GM23248 (cell line): Measurements from ENCODE around the gene MAST3. TPM values are rescaled to one million over a fixed set of nuclear protein-coding genes. Genes with fewer than 3 reads are reported as not detected.
A peak's percentile ranks its signal among the peaks of the same experiment; 100 is the strongest.
"Not testable (repeated sequence)": the region's sequence is repeated elsewhere in the genome, so short reads cannot be mapped to it uniquely, and the experiment has no call there.

Experiments
- DNase-seq: peaks from one replicate; pipeline ENCODE4 v3.0.0-alpha.2; 2015
- H2AFZ ChIP-seq: fragments of 200-600 bp; sonication (generic); 2 replicates; pipeline ENCODE4 v1.6.1; 2016; ENCODE audit warnings: antibody characterized with exemption
- H3F3A ChIP-seq: fragments of 200-600 bp; sonication (generic); 2 replicates; pipeline ENCODE4 v1.6.1; 2016; ENCODE audit warnings: mild to moderate bottlenecking, antibody characterized with exemption, mixed run types; ENCODE audit not compliant: insufficient read depth
- H3K27ac ChIP-seq: fragments of 200-600 bp; sonication (generic); 2 replicates; pipeline ENCODE4 v1.5.1; 2016; ENCODE audit warnings: mild to moderate bottlenecking
- H3K27me3 ChIP-seq: fragments of 200-600 bp; sonication (generic); replicated peaks from 2 replicates; pipeline ENCODE4 v1.6.1; 2016; ENCODE audit warnings: mild to moderate bottlenecking; ENCODE audit not compliant: insufficient read depth
- H3K36me3 ChIP-seq: fragments of 200-600 bp; sonication (generic); 2 replicates; pipeline ENCODE4 v1.6.1; 2016; ENCODE audit warnings: low read depth, mild to moderate bottlenecking
- H3K4me1 ChIP-seq: fragments of 200-600 bp; sonication (generic); 2 replicates; pipeline ENCODE4 v1.6.1; 2016; ENCODE audit warnings: mild to moderate bottlenecking; ENCODE audit not compliant: insufficient read depth
- H3K4me2 ChIP-seq: fragments of 200-600 bp; sonication (generic); one replicate; pipeline ENCODE4 v1.6.1; 2016; ENCODE audit warnings: mild to moderate bottlenecking; ENCODE audit not compliant: unreplicated experiment
- H3K4me3 ChIP-seq: fragments of 200-600 bp; sonication (generic); 2 replicates; pipeline ENCODE4 v1.5.1; 2016; ENCODE audit warnings: mild to moderate bottlenecking
- H3K79me2 ChIP-seq: fragments of 200-600 bp; sonication (generic); 2 replicates; pipeline ENCODE4 v1.6.1; 2016; ENCODE audit warnings: mild to moderate bottlenecking; ENCODE audit not compliant: insufficient read depth
- H3K9ac ChIP-seq: fragments of 200-600 bp; sonication (generic); 2 replicates; pipeline ENCODE4 v1.6.1; 2016; ENCODE audit warnings: mild to moderate bottlenecking
- H3K9me2 ChIP-seq: fragments of 200-600 bp; sonication (generic); 2 replicates; pipeline ENCODE4 v1.6.1; 2016; ENCODE audit warnings: mixed run types, mild to moderate bottlenecking, moderate library complexity; ENCODE audit not compliant: insufficient read depth
- H3K9me3 ChIP-seq: fragments of 200-600 bp; sonication (generic); one replicate; pipeline ENCODE4 v1.6.1; 2017; ENCODE audit warnings: low read depth
- H4K20me1 ChIP-seq: fragments of 200-600 bp; sonication (generic); 2 replicates; pipeline ENCODE4 v1.6.0; 2016; ENCODE audit not compliant: insufficient read depth
- EZH2 ChIP-seq: fragments of 200-600 bp; sonication (generic); IDR thresholded peaks from 2 replicates; pipeline ENCODE4 v1.6.1; 2018; ENCODE audit warnings: antibody characterized with exemption, mild to moderate bottlenecking; ENCODE audit not compliant: insufficient read depth, poor library complexity, severe bottlenecking
- EZH2phosphoT487 ChIP-seq: fragments of 200-600 bp; sonication (generic); IDR thresholded peaks from 2 replicates; pipeline ENCODE4 v1.6.1; 2018; ENCODE audit warnings: antibody characterized with exemption, moderate library complexity, mild to moderate bottlenecking, low read depth; ENCODE audit not compliant: insufficient read depth
- WGBS, 2 experiments: methylation state at CpG; one replicate each; pipeline ENCODE4 v1.1.6; 2015 to 2017; ENCODE audit warnings: low lambda C conversion rate in 2 of 2, low coverage in 1 of 2; ENCODE audit errors: missing lambda C conversion rate in 2 of 2; 5-methylcytosine and 5-hydroxymethylcytosine counted together
- in situ Hi-C: fragments of 300-500 bp; cut with MboI; formaldehyde crosslinking; loops from 2 replicates; pipeline ENCODE4 v1.15.0; 2020
- polyA plus RNA-seq: library from polyadenylated mRNA; unstranded; fragments of >200 nt; fragmentation: Nextera tagmentation; extraction: Ambion mirVana; gene quantifications from 2 replicates; pipeline ENCODE4 v1.2.1, GENCODE V29; 2016
- total RNA-seq: library from RNA; depleted of rRNA; stranded (reverse); fragments of >200 nt; shearing (Covaris generic); gene quantifications from 2 replicates; pipeline ENCODE4 v1.2.3, GENCODE V29; 2014

Gene MAST3
- total and polyA plus RNA-seq, 2 experiments from 2014 or later, result 3.8 to 5.6 TPM

DNA sequence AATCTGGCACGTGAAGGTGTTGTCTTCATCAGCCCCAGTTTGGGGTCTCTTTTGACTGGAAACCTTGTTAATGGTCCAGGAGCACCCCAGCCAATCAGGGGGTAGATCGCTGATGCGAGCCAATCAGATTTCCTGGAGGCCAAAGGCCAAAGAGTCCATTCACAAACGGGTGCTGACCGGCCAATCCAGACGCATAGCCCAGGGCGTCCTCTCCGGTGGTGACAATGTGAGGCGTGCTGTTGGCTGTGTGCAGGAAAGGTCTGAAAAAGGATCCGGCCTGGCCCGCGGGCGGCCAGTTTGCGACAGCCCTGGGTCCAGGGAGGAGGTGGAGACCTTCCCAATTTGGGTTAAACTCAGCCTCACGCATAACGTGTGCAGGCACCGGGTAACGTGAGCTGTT, 3.1 kb downstream of the MAST3 start:
- Histone ChIP-seq H3K9me2 (no peaks in the 10 kb centered on the region), H3K79me2 (no peaks in the 10 kb centered on the region), H3F3A (0 out of 2 replicates have a peak, but pooled peaks cover 5% of the 10 kb centered on the region), H3K4me3 (no peak overlapping the region), H3K9me3 (no peaks in the 10 kb centered on the region), H4K20me1 (no peaks in the 10 kb centered on the region), H2AFZ (no peak overlapping the region), H3K4me1 (peaks cover 5% of the 10 kb centered on the region), H3K36me3 (no peaks in the 10 kb centered on the region), H3K9ac (no peak overlapping the region), H3K4me2 (no peak overlapping the region), H3K27ac (no peak overlapping the region), H3K27me3 (no peaks in the 10 kb centered on the region; the same call in 1 of the 2 replicates)
- WGBS, 2 experiments, result 86 to 87% methylated on average over 18 of the region's 18 CpGs
- in situ Hi-C loops, result no loop called here
- no peak for DNase-seq
- TF ChIP-seq EZH2phosphoT487, result no peak
- TF ChIP-seq EZH2, result no peak

DNA sequence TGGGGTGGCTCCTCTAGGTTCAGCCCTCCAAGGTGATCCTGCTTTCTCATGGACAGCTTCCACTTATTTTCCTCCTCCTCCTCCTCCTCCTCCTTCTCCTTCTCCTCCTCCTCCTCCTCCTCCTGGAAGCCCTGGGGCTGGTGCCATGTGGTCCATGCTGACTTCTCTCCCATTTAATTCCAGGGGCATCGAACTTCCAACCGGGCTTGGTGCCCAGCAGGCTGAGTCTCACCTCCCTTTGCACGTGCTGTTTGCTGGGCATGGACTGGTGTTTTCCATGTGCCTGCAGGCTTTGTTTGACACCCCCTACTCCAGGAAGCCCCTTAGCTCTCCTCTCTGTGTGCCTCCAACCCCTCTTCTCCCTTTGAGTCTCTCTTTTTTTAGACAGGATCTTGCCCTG, 3.7 kb downstream of the MAST3 start:
- no peak for TF ChIP-seq EZH2phosphoT487
- TF ChIP-seq EZH2, result no peak
- in situ Hi-C loops, result no loop called here
- Histone ChIP-seq H3K4me3 (no peak overlapping the region), H3K79me2 (no peaks in the 10 kb centered on the region), H3K4me1 (peaks cover 5% of the 10 kb centered on the region), H3K27me3 (no peaks in the 10 kb centered on the region; the same call in 1 of the 2 replicates), H4K20me1 (no peaks in the 10 kb centered on the region), H3K27ac (no peak overlapping the region), H2AFZ (no peak overlapping the region), H3K4me2 (no peak overlapping the region), H3K9me2 (no peaks in the 10 kb centered on the region), H3F3A (0 out of 2 replicates have a peak, but pooled peaks cover 3% of the 10 kb centered on the region), H3K9ac (no peak overlapping the region), H3K36me3 (no peaks in the 10 kb centered on the region), H3K9me3 (no peaks in the 10 kb centered on the region)
- WGBS, 2 experiments, result 48 to 49% methylated on average over 3 of the region's 3 CpGs
- DNase-seq, result no peak

DNA sequence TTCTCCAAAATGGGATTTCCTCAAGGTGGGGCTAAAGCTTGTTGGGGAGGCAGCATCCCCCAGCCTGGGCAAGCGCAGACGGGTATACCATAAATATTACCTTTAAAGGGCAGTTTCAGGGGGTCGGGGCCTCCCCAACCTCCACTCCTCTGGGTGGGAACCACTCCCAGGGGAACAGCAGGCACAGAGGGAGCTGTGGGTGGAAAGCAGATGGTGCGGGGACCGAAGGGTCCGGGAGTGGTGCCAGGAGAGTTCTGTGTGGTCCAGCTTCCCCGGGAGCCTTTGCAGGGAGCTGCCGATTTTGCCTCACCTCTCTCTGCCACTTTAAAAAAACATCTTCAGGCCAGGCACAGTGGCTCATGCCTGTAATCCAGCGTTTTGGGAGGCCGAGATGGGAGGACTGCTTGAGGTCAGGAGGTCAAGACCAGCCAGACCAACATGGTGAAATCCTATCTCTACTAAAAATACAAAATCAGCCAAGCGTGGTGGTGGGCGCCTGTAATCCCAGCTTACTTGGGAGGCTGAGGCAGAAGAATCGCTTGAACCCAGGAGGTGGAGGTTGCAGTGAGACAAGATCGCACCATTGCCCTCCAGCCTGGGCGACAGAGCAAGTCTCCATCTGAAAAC, 5.5 kb downstream of the MAST3 start:
- TF ChIP-seq EZH2phosphoT487 (no peak), EZH2 (no peak)
- no peak overlapping the region for H3K27ac ChIP-seq
- H3K36me3 ChIP-seq, result no peaks in the 10 kb centered on the region
- no peaks in the 10 kb centered on the region for H3F3A ChIP-seq
- H2AFZ ChIP-seq, result no peak overlapping the region
- in situ Hi-C loops, result no loop called here
- no peak overlapping the region for H3K9ac ChIP-seq
- peaks cover 5% of the 10 kb centered on the region for H3K4me1 ChIP-seq
- no peaks in the 10 kb centered on the region for H3K9me3 ChIP-seq
- no peak for DNase-seq
- H3K79me2 ChIP-seq, result no peaks in the 10 kb centered on the region
- H3K4me2 ChIP-seq, result no peak overlapping the region
- no peak overlapping the region for H3K4me3 ChIP-seq
- H4K20me1 ChIP-seq, result no peaks in the 10 kb centered on the region
- WGBS, 2 experiments, result 71 to 74% methylated on average over 13 to 15 of the region's 15 CpGs
- H3K9me2 ChIP-seq, result no peaks in the 10 kb centered on the region
- no peaks in the 10 kb centered on the region; the same call in 1 of the 2 replicates for H3K27me3 ChIP-seq

DNA sequence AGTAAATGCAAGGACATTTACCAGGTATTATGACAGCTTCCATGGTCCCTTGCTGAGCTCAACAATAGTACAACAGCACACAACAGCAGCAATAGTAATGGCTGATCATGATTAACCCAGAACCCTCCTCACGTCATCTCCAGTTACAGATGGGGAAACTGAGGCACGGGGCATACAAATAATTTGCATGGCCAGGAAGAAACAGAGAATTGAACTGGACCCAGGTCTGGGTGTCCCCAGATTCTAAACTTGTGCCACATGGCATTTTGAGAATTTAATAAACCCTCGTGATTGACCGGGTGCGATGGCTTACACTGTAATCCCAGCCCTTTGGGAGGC, 7.2 kb downstream of the MAST3 start:
- Histone ChIP-seq H3K36me3 (no peaks in the 10 kb centered on the region), H3K9me3 (no peaks in the 10 kb centered on the region), H3K4me3 (peak overlapping the region; percentile 66), H3K4me1 (peaks cover 5% of the 10 kb centered on the region), H3K79me2 (no peaks in the 10 kb centered on the region), H3F3A (no peaks in the 10 kb centered on the region), H3K4me2 (peak overlapping the region; percentile 82), H3K9me2 (no peaks in the 10 kb centered on the region), H3K27me3 (no peaks in the 10 kb centered on the region), H4K20me1 (no peaks in the 10 kb centered on the region), H3K9ac (peak overlapping the region; percentile 68), H3K27ac (peak overlapping the region; percentile 75), H2AFZ (peak overlapping the region; percentile 81)
- 57 to 61% methylated on average over 5 of the region's 5 CpGs for WGBS, 2 experiments
- in situ Hi-C loops, result no loop called here
- no peak for DNase-seq
- TF ChIP-seq EZH2 (no peak), EZH2phosphoT487 (no peak)

DNA sequence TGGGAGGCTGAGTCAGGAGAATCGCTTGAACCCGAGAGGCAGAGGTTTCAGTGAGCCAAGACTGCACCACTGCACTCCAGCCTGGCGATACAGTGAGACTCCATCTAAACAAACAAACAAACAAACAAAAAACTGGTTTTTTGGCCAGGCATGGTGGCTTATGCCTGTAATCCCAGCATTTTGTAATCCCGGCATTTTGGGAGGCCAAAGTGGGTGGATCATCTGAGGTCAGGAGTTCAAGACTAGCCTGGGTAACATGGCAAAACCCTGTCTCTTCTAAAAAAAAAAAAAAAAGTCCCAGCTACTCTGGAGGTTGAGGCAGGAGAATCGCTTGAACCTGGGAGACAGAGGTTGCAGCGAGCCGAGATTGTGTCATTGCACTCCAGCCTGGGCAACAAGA, 7.7 kb downstream of the MAST3 start:
- H3K9me3 ChIP-seq, DNase-seq, H3K36me3 ChIP-seq, in situ Hi-C loops, H3K4me1 ChIP-seq, H4K20me1 ChIP-seq, H3K27me3 ChIP-seq, H3K4me3 ChIP-seq, H3K79me2 ChIP-seq, H2AFZ ChIP-seq, H3K27ac ChIP-seq, H3K9me2 ChIP-seq, H3K4me2 ChIP-seq, H3F3A ChIP-seq, H3K9ac ChIP-seq: not testable (repeated sequence)
- 75 to 77% methylated on average over 7 of the region's 7 CpGs for WGBS, 2 experiments
